Kidney epithelial cell (primary cell): ENCODE data around the gene CTTN. TPM values are rescaled to one million over a fixed set of nuclear protein-coding genes. Genes with fewer than 3 reads are reported as not detected.

Experiments
- DNase-seq: peaks from one replicate; pipeline ENCODE4 v3.0.0-alpha.2; 2010; ENCODE audit warnings: low read depth
- H3K27me3 ChIP-seq: 2 replicates; pipeline ENCODE4 v1.6.0; 2011; ENCODE audit warnings: low read length; ENCODE audit not compliant: control insufficient read depth, insufficient read depth
- H3K36me3 ChIP-seq: 2 replicates; pipeline ENCODE4 v1.5.1; 2011; ENCODE audit warnings: low read length; ENCODE audit not compliant: control insufficient read depth, insufficient read depth
- H3K4me3 ChIP-seq: 2 replicates; pipeline ENCODE4 v1.5.1; 2011; ENCODE audit warnings: low read depth, mild to moderate bottlenecking, control low read depth, low read length
- total RNA-seq: library from RNA; depleted of rRNA; stranded (reverse); fragments of >200 nt; gene quantifications from 2 replicates; pipeline ENCODE4 v1.2.3, GENCODE V29; 2015
- TF ChIP-seq, protein P1 (sequence below): IDR thresholded peaks from 2 replicates; pipeline ENCODE4 v1.5.1; 2011; ENCODE audit warnings: mild to moderate bottlenecking, moderate library complexity, low read length, control low read depth, inconsistent platforms; ENCODE audit not compliant: insufficient read depth, poor library complexity, severe bottlenecking

The CTTN gene
- total RNA-seq, 1 donor from 2014 or later: 296 TPM

DNA sequence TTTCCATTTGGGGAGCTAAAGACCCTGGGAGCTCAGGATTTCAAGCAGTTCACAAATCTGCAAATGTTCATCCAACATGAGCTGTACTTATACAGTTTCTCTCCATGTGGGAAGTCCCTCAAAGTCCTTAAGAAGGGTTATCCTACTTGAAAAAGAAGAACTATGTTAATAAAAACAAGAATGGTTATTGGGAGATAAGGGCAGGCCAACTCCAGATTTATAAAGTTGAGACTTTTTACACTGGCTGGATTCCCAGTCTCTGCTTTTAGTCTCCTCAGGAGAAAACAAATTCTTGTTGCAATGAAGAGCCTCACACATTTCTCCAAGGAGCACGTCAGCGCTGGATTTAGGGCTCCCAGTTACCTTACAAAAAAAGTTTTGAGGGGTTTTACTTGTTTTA, 34.2 kb upstream of the CTTN start:
- TF ChIP-seq, protein P1, sequence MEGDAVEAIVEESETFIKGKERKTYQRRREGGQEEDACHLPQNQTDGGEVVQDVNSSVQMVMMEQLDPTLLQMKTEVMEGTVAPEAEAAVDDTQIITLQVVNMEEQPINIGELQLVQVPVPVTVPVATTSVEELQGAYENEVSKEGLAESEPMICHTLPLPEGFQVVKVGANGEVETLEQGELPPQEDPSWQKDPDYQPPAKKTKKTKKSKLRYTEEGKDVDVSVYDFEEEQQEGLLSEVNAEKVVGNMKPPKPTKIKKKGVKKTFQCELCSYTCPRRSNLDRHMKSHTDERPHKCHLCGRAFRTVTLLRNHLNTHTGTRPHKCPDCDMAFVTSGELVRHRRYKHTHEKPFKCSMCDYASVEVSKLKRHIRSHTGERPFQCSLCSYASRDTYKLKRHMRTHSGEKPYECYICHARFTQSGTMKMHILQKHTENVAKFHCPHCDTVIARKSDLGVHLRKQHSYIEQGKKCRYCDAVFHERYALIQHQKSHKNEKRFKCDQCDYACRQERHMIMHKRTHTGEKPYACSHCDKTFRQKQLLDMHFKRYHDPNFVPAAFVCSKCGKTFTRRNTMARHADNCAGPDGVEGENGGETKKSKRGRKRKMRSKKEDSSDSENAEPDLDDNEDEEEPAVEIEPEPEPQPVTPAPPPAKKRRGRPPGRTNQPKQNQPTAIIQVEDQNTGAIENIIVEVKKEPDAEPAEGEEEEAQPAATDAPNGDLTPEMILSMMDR: no peak
- Histone ChIP-seq H3K36me3 (no peaks in the 10 kb centered on the region), H3K27me3 (no peaks in the 10 kb centered on the region), H3K4me3 (no peak overlapping the region)
- no peak for DNase-seq

DNA sequence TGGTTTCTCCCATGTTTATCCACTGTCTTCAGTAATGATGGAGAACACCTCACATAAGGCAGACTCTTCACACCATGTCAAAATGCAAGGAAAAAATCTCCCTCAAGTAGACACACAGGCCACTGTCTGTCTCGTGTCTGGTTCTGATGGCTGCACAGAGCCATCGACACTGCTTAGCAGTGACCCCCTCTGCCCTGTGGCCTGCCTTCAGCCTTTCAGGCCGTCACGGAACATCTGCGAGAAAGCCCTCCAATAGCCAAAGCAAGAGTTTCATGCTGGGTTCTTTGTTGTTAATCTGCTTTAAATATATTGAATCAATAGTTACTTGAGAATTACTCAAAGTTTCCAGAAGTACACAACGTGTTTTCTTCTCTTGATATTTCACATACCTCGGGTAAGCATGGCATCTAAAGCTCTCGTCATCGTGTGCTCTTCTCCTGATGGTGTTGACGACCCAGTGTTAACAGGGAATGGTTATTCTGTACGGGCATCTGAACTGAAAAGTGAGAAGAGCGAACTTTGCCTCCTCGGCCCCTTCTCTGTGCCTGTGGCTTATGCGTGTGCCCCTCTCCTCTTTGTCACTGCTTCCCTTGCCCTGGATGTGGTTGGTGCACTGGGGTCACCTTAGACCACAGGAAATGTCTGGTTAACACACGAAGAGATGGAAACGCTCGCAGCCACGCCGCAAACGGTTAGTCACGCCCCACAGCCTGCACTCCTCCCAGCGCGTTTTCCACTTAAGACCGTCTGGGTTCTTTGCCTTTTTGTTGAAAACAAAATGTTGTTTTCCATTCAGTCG, 33.4 kb upstream of the CTTN start:
- Histone ChIP-seq H3K27me3 (no peaks in the 10 kb centered on the region), H3K4me3 (no peak overlapping the region), H3K36me3 (no peaks in the 10 kb centered on the region)
- DNase-seq: no peak
- TF ChIP-seq, protein P1: no peak

DNA sequence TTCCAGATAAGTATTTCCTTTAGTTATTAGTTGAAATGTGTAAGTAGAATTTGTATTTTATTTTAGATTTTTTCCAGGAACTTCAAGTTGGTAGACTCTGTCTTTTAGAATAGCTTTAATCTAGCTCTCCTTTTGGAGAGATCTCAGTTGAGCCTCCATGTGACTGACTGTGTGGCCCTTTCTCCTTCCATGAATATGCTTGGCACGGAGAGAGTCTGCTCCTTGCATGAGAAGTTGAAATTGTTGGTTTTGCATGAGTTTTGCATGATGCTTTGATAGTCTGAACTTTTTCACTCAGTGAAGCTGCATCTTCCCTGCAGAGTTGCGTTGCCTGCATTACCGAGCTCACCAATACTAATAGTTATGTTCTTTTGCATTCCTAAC, 32.8 kb upstream of the CTTN start:
- TF ChIP-seq, protein P1: no peak
- Histone ChIP-seq H3K4me3 (no peak overlapping the region), H3K36me3 (no peaks in the 10 kb centered on the region), H3K27me3 (no peaks in the 10 kb centered on the region)
- no peak for DNase-seq

DNA sequence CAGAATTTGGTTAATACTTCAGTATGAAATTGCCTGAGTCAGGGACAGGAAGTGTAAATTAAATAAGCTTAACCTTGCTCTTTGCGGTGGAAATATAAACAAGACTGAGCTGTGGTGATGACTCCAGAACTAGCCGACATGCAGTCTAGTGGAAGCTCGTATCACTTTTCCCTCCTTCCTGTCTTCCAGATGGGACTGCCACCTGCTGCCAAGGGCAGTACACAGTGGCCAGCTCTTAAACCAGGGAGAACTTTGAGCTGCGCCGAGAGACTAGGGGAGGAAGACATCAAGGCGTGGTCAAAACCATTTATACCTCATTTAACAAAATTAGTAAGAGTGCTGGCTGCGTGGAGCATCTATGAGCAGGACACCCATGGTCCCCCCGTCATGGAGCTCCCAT, 31.3 kb upstream of the CTTN start:
- Histone ChIP-seq H3K27me3 (no peaks in the 10 kb centered on the region), H3K36me3 (no peaks in the 10 kb centered on the region), H3K4me3 (no peak overlapping the region)
- DNase-seq: no peak
- TF ChIP-seq, protein P1: no peak

DNA sequence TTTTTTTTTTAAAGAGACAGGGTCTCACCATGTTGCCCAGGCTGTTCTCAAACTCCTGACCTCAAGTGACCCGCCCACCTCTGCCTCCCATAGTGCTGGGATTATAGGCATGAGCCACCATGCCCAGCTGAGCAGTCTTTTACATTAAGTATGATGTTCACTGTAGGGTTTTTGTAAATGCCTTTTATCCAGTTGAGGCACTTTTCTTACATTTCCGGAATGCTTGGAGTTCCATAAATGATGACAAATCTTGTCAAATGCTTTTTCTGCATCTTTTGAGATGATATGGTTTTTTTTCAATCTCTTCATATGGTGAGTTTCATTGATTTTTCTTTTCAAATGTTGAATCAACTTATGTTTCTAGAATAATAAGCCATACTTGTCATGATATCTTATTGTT, 29.4 kb upstream of the CTTN start:
- no peak overlapping the region for H3K4me3 ChIP-seq
- DNase-seq: no peak
- no peaks in the 10 kb centered on the region for H3K27me3 ChIP-seq
- no peaks in the 10 kb centered on the region for H3K36me3 ChIP-seq
- TF ChIP-seq, protein P1: no peak

DNA sequence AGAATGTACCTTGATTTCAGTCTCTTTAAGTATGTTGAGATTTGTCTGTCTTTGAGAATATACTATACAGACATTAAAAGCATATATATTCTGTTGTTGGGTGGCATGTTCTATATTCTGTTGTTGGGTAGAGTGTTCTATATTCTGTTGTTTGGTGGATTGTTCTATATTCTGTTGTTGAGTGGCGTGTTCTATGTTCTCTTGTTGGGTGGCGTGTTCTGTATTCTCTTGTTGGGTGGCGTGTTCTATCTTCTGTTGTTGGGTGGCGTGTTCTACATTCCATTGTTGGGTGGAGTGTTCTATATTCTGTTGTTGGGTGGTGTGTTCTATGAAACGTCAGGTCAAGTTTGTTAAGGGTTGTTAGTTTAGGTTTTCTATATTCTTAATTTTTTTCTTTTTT, 27.1 kb upstream of the CTTN start:
- Histone ChIP-seq H3K4me3 (no peak overlapping the region), H3K36me3 (no peaks in the 10 kb centered on the region), H3K27me3 (no peaks in the 10 kb centered on the region)
- no peak for DNase-seq
- TF ChIP-seq, protein P1: no peak
